ENCODE measurements around the gene NECAB3. TPM values are rescaled to one million over a fixed set of nuclear protein-coding genes. Genes with fewer than 3 reads are reported as not detected.

NECAB3 gene
- 10 to 100 TPM; 10.2 to 12.2 TPM for total RNA-seq
- total RNA-seq: 9.2 to 19.2 reads per million in 2 donors

DNA sequence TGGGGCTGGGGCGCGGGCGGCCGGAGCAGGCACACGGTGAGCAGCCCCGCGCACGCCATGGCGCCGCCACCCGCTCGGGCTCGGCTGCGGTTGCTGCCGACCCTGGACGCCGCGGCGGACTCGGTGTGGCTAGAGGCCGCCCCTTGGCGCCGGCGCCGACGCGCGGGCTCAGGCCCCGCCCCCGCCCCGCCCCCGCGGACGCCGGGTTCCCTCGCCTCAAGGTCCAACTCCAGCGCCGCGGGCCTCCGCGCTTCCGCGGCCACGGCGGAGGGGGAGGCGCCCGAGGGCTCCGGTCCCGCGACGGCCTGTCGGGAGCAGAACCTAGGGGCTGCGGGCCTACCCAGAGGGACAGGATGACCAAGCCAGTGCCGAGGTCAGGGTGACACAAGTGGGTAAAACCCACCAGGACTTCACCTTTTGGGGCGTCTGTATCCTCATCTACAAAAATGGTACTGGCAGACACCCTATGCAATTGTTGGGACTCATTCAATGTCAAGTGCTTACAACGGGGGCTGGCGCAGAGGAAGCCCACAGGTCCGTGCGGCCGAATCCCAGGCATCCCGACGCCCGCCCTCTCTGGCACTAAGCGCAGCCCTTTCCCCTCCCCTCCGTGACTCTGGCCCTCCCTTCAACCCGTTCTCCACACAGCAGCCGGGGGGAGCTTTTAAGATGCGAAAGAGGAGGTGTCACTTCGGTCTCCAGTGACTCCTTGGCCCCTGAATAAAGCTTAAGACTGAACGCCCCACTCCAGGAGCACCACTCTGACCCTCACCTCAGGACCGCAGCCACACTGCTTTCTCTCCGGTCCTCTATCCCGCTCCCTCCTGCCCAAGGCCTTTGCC lies at the start of gene NECAB3:
Gene NECAB3, minus strand, starts transcription at position 135 of the 842 bp plus-strand sequence. Its CDS starts 76 bp downstream, at position 59.
- peak; percentile 42 to 69 (median 62) for DNase-seq
- no peaks in the 10 kb centered on the region for H3K9me3 ChIP-seq (ENCODE audit: control insufficient read depth, low read length, poor library complexity, severe bottlenecking)
- H3K27me3 Mint-ChIP-seq: no peaks in the 10 kb centered on the region
- H3K27ac Mint-ChIP-seq: peak within 1 kb of the TSS; percentile 54
- H3K4me1 Mint-ChIP-seq: peaks cover 41% of the 10 kb centered on the region
- ATAC-seq: peak; percentile 81
- peak within 1 kb of the TSS; percentile 94 for H3K4me3 Mint-ChIP-seq
- no peaks in the 10 kb centered on the region for H3K36me3 Mint-ChIP-seq (ENCODE audit: low read depth)

GRCh38 chr20:33721391-33722140 lies 47.3 kb upstream of the NECAB3 start:
- H3K27ac Mint-ChIP-seq: peak overlapping the region; percentile 8
- ATAC-seq: no peak

GRCh38 chr20:33719989-33720709 lies 45.9 kb upstream of the NECAB3 start, which contains the start of gene PXMP4:
PXMP4 (minus strand) TSS chr20:33720310; CDS start chr20:33720207, 103 bp downstream.
- Mint-ChIP-seq H3K36me3 (ENCODE audit: low read depth) (peaks cover 3% of the 10 kb centered on the region), H3K27ac (peak within 1 kb of the TSS; percentile 8), H3K4me1 (peaks cover 12% of the 10 kb centered on the region), H3K4me3 (peak within 1 kb of the TSS; percentile 80), H3K27me3 (no peaks in the 10 kb centered on the region)
- peak; percentile 98 for ATAC-seq
- peak; percentile 69 to 79 (median 73) for DNase-seq
- H3K9me3 ChIP-seq (ENCODE audit: control insufficient read depth, low read length, poor library complexity, severe bottlenecking): no peaks in the 10 kb centered on the region

More at GRCh38 chr20:33721391-33722140, 47.3 kb upstream of the NECAB3 start:
- Mint-ChIP-seq H3K36me3 (ENCODE audit: low read depth) (no peaks in the 10 kb centered on the region), H3K27me3 (no peaks in the 10 kb centered on the region), H3K4me3 (no peak overlapping the region), H3K4me1 (peaks cover 12% of the 10 kb centered on the region)
- no peaks in the 10 kb centered on the region for H3K9me3 ChIP-seq (ENCODE audit: control insufficient read depth, low read length, poor library complexity, severe bottlenecking)
- no peak for DNase-seq

GRCh38 chr20:33719277-33719988 lies 45.2 kb upstream of the NECAB3 start:
- ATAC-seq (no peak), DNase-seq (no peak)
- no peaks in the 10 kb centered on the region for H3K9me3 ChIP-seq (ENCODE audit: control insufficient read depth, low read length, poor library complexity, severe bottlenecking)
- H3K36me3 Mint-ChIP-seq (ENCODE audit: low read depth): peaks cover 3% of the 10 kb centered on the region
- H3K4me3 Mint-ChIP-seq: peak overlapping the region; percentile 80
- H3K27me3 Mint-ChIP-seq: no peaks in the 10 kb centered on the region
- peaks cover 12% of the 10 kb centered on the region for H3K4me1 Mint-ChIP-seq
- H3K27ac Mint-ChIP-seq: peak overlapping the region; percentile 8

DNA sequence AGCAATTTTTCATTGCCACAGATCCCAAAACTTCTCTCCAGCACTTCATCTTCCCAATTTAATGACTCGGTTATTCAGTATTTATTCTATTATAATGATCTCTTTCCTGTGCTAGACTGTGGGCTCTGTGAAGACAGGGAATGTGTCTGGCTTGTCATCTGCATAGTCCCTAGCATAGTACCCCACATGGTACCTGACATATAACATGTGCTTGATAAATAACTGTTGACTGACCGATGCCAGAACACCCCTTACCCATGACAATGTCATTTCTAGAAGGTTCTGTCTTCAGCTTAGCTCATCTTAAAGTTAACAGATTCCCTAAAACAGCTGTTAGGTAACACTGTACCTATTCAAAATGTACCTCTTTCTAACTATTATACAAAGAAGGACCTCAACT lies 42.3 kb upstream of the NECAB3 start:
- DNase-seq (no peak), ATAC-seq (no peak)
- Mint-ChIP-seq H3K27ac (no peak overlapping the region), H3K4me3 (no peak overlapping the region), H3K27me3 (no peaks in the 10 kb centered on the region), H3K36me3 (ENCODE audit: low read depth) (peaks cover 12% of the 10 kb centered on the region), H3K4me1 (peaks cover 18% of the 10 kb centered on the region)
- H3K9me3 ChIP-seq (ENCODE audit: control insufficient read depth, low read length, poor library complexity, severe bottlenecking): no peaks in the 10 kb centered on the region

GRCh38 chr20:33713865-33714367 lies 39.7 kb upstream of the NECAB3 start:
- peaks cover 18% of the 10 kb centered on the region for H3K36me3 Mint-ChIP-seq (ENCODE audit: low read depth)
- ATAC-seq: no peak

DNA sequence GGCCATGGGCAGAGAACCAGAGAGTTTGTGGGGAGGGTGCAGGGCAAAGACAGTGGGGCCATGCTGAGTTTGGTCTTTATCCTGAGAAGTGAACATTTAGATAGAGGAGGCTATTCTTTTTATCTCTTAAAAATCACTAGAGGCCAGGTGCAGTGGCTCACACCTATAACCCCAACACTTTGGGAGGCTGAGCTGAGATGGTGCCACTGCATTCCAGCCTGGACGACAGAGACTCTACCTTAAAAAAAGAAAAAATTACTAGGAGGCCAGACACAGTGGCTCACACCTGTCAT lies 37.2 kb upstream of the NECAB3 start:
- Mint-ChIP-seq H3K27ac (peak overlapping the region; percentile 3), H3K4me3 (no peak overlapping the region), H3K36me3 (ENCODE audit: low read depth) (peaks cover 18% of the 10 kb centered on the region), H3K27me3 (no peaks in the 10 kb centered on the region), H3K4me1 (peaks cover 21% of the 10 kb centered on the region)
- no peaks in the 10 kb centered on the region for H3K9me3 ChIP-seq (ENCODE audit: control insufficient read depth, low read length, poor library complexity, severe bottlenecking)
- ATAC-seq (no peak), DNase-seq (no peak)

More at GRCh38 chr20:33713865-33714367, 39.7 kb upstream of the NECAB3 start:
- Mint-ChIP-seq H3K4me1 (peaks cover 21% of the 10 kb centered on the region), H3K27me3 (no peaks in the 10 kb centered on the region), H3K27ac (no peak overlapping the region), H3K4me3 (no peak overlapping the region)
- no peak for DNase-seq
- H3K9me3 ChIP-seq (ENCODE audit: control insufficient read depth, low read length, poor library complexity, severe bottlenecking): no peaks in the 10 kb centered on the region

GRCh38 chr20:33710681-33711445 lies 36.6 kb upstream of the NECAB3 start:
- H3K27me3 Mint-ChIP-seq: no peaks in the 10 kb centered on the region
- H3K4me3 Mint-ChIP-seq: no peak overlapping the region
- H3K9me3 ChIP-seq (ENCODE audit: control insufficient read depth, low read length, poor library complexity, severe bottlenecking): no peaks in the 10 kb centered on the region
- DNase-seq (no peak), ATAC-seq (no peak)
- H3K27ac Mint-ChIP-seq: peak overlapping the region; percentile 3
- H3K36me3 Mint-ChIP-seq (ENCODE audit: low read depth): peaks cover 16% of the 10 kb centered on the region
- H3K4me1 Mint-ChIP-seq: peaks cover 21% of the 10 kb centered on the region

GRCh38 chr20:33709905-33710541 lies 35.8 kb upstream of the NECAB3 start:
- H3K27ac Mint-ChIP-seq: no peak overlapping the region

DNA sequence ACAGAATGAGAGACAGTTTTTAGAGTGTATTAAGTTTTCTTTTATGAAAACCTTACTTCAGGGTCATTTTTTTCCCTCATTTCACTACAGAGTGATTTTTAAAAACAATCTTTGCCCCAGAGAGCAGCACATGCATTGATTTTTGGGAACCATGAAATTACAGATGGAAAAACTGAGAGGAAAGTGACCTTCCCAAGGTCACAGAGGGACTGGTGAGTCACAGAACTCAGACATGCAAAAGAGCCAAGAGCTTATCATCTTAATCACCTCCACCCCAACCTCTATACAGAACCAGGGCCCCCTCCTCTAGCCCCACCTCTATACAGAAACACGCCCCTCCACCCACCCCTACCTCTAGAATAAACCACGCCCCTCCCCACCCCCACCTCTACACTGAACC lies 35.2 kb upstream of the NECAB3 start:
- H3K27ac Mint-ChIP-seq: no peak overlapping the region
- H3K27me3 Mint-ChIP-seq: no peaks in the 10 kb centered on the region
- ATAC-seq: no peak
- DNase-seq: no peak
- H3K36me3 Mint-ChIP-seq (ENCODE audit: low read depth): peaks cover 16% of the 10 kb centered on the region
- no peak overlapping the region for H3K4me3 Mint-ChIP-seq
- peaks cover 21% of the 10 kb centered on the region for H3K4me1 Mint-ChIP-seq
- H3K9me3 ChIP-seq (ENCODE audit: control insufficient read depth, low read length, poor library complexity, severe bottlenecking): no peaks in the 10 kb centered on the region

More at GRCh38 chr20:33709905-33710541, 35.8 kb upstream of the NECAB3 start:
- Mint-ChIP-seq H3K4me1 (peaks cover 21% of the 10 kb centered on the region), H3K27me3 (no peaks in the 10 kb centered on the region), H3K4me3 (no peak overlapping the region), H3K36me3 (ENCODE audit: low read depth) (peaks cover 16% of the 10 kb centered on the region)
- no peak for ATAC-seq
- no peak for DNase-seq
- H3K9me3 ChIP-seq (ENCODE audit: control insufficient read depth, low read length, poor library complexity, severe bottlenecking): no peaks in the 10 kb centered on the region

- Mint-ChIP-seq H3K4me3 (no peak overlapping the region), H3K27me3 (no peaks in the 10 kb centered on the region), H3K4me1 (peaks cover 17% of the 10 kb centered on the region), H3K27ac (no peak overlapping the region), H3K36me3 (ENCODE audit: low read depth) (peaks cover 6% of the 10 kb centered on the region)
- H3K9me3 ChIP-seq (ENCODE audit: control insufficient read depth, low read length, poor library complexity, severe bottlenecking): no peaks in the 10 kb centered on the region
- DNase-seq (no peak), ATAC-seq (no peak)
Measured at GRCh38 chr20:33707668-33708067, 33.4 kb upstream of the NECAB3 start.

Data from T-helper 17 cell (primary cell).